SH-SY5Y (cell line): ENCODE data around the gene TAF4.

ENCODE experiments used
- GATA2 ChIP-seq: IDR thresholded peaks from 2 replicates; pipeline ENCODE4 v1.6.1; 2011; ENCODE audit warnings: mild to moderate bottlenecking, low read depth, low read length
- GATA3 ChIP-seq: IDR thresholded peaks from 2 replicates; pipeline ENCODE4 v1.6.1; 2011; ENCODE audit warnings: low read depth, mild to moderate bottlenecking, low read length, moderate library complexity

Gene TAF4

GRCh38 chr20:62053465-62054196, 12.1 kb downstream of the TAF4 start:
- TF ChIP-seq GATA3 (no peak), GATA2 (no peak)

GRCh38 chr20:62052842-62053464, 12.7 kb downstream of the TAF4 start:
- no peak for TF ChIP-seq GATA3
- TF ChIP-seq GATA2, result no peak

GRCh38 chr20:62052336-62052841, 13.3 kb downstream of the TAF4 start:
- TF ChIP-seq GATA2 (no peak), GATA3 (no peak)

- no peak for TF ChIP-seq GATA2
- TF ChIP-seq GATA3, result no peak
Measured at GRCh38 chr20:62051546-62052255, 14.0 kb downstream of the TAF4 start.

GRCh38 chr20:62051144-62051543, 14.5 kb downstream of the TAF4 start:
- TF ChIP-seq GATA2 (no peak), GATA3 (no peak)

DNA sequence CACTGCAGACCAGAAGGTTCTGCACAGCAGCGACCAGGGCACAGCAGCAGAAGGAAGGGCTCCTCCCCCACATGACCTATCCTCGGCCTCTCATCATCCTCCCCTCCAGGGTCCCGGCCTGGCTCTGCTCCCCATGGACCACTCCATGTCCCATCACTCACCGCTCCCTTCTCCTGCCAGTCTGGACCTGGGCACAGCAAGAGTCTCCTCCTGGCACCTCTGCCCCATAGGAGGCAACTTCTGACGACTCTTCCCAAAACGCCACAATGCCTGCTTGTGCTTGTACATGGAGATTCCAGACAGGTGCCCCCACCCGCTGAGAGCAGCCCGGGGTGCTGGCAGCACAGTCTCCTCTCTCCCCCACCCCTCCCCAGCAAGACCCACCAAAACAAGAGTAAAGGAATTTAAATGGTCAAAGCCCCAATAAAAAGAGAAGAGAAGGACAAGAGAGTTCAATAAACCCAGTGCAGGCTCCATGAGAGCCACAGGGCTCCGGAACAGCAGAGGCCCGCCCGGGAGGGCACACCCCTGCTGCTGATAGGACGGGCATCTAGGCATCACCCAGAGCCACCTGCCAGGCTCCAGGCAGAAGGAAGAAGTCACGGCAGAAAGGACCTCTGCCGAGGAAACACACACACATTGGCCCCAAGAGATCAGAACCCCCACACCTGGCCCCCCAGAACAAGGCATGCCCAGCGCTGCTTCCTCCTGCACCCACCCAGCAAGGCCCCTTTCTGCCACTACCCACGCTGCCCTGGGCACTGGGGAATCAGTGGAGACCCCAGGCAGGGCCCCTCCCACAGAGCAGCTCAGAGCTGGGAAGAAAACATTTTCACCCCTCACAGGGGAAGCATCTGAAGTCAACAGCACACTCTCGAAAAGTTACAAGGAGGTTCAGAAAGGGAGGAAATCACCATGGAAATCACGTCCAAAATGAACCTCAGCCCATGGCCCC, 15.2 kb downstream of the TAF4 start:
- TF ChIP-seq GATA2, result no peak
- no peak for TF ChIP-seq GATA3

- TF ChIP-seq GATA2 (no peak), GATA3 (no peak)
Measured at GRCh38 chr20:62049342-62050165, 16.1 kb downstream of the TAF4 start.

GRCh38 chr20:62048821-62049291, 16.8 kb downstream of the TAF4 start:
- TF ChIP-seq GATA3, result no peak

DNA sequence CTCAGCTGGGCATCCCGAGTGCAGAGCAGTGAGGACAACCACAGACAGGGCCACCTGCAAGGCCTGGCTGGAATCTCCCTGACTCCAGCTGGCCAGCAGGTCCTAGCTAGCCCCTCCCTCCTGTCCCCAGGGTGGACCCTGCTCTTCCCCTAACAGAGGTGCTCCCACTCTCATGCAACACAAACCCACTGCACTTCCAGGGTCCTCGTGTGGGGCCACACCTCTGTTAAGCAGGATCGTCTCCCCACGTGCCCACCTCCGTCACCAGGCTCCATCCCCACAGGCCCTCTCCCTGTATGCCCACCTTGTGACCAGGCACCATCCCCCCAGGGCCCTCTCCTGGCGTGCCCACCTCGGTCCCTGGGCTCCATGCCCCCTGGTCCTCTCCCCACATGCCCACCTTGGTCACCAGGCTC, 17.3 kb downstream of the TAF4 start:
- TF ChIP-seq GATA2 (no peak), GATA3 (no peak)

GRCh38 chr20:62047666-62048345, 17.9 kb downstream of the TAF4 start:
- no peak for TF ChIP-seq GATA2
- no peak for TF ChIP-seq GATA3

- TF ChIP-seq GATA2 (no peak), GATA3 (no peak)
Measured at GRCh38 chr20:62046431-62046830, 19.2 kb downstream of the TAF4 start.
